NCI-H1436 (cell line): ENCODE data around the gene SPRR2F.

Experiments
- DNase-seq: peaks from one replicate; lab custom pipeline; 2025; lab: John Stamatoyannopoulos, UW

SPRR2F gene

GRCh38 chr1:153072806-153073726, 40.2 kb downstream of the SPRR2F start:
- no peak for DNase-seq

- DNase-seq: no peak
These were observed 41.8 kb downstream of the SPRR2F start, which contains the start of gene SPRR2B for GRCh38 chr1:153071511-153071910. SPRR2B (minus strand) TSS chr1:153071611; CDS start chr1:153070839, 772 bp downstream.

GRCh38 chr1:153070243-153070642, 43.1 kb downstream of the SPRR2F start:
- DNase-seq: no peak
